ENCODE results near the gene NACA2.
"Not testable (repeated sequence)": the region's sequence is repeated elsewhere in the genome, so short reads cannot be mapped to it uniquely, and the experiment has no call there.

The NACA2 gene

GRCh38 chr17:61591018-61591417, at the start of gene NACA2:
Gene NACA2 (minus strand): TSS chr17:61591219. CDS start chr17:61591180, 39 bp downstream.
- no peak for DNase-seq

- no peak for DNase-seq
These were observed 48.8 kb upstream of the NACA2 start for GRCh38 chr17:61639818-61640217.

- DNase-seq = no peak
These were observed 47.1 kb upstream of the NACA2 start for GRCh38 chr17:61638087-61638486.

GRCh38 chr17:61635913-61636432, 45.0 kb upstream of the NACA2 start:
- peak; percentile 47 for DNase-seq

- no peak for DNase-seq
These were observed 44.0 kb upstream of the NACA2 start for GRCh38 chr17:61634942-61635538.

GRCh38 chr17:61634011-61634539, 43.1 kb upstream of the NACA2 start:
- DNase-seq = no peak

- DNase-seq = no peak
These were observed 41.8 kb upstream of the NACA2 start for GRCh38 chr17:61632826-61633225.

- no peak for DNase-seq
These were observed 40.8 kb upstream of the NACA2 start for GRCh38 chr17:61631800-61632199.

GRCh38 chr17:61628158-61628557, 37.1 kb upstream of the NACA2 start:
- DNase-seq = not testable (repeated sequence)

GRCh38 chr17:61627658-61628057, 36.6 kb upstream of the NACA2 start:
- DNase-seq = no peak

- DNase-seq = no peak
These were observed 36.1 kb upstream of the NACA2 start for GRCh38 chr17:61627125-61627524.

- no peak for DNase-seq
These were observed 34.5 kb upstream of the NACA2 start for GRCh38 chr17:61625564-61625963.

GRCh38 chr17:61624951-61625350, 33.9 kb upstream of the NACA2 start:
- DNase-seq = no peak

- DNase-seq = no peak
These were observed 30.3 kb upstream of the NACA2 start for GRCh38 chr17:61621317-61621716.

GRCh38 chr17:61619953-61620352, 28.9 kb upstream of the NACA2 start:
- no peak for DNase-seq

GRCh38 chr17:61619493-61619892, 28.5 kb upstream of the NACA2 start:
- no peak for DNase-seq

GRCh38 chr17:61618950-61619349, 27.9 kb upstream of the NACA2 start:
- DNase-seq = no peak

GRCh38 chr17:61617330-61617729, 26.3 kb upstream of the NACA2 start:
- no peak for DNase-seq

- DNase-seq = no peak
These were observed 25.8 kb upstream of the NACA2 start for GRCh38 chr17:61616783-61617182.

GRCh38 chr17:61614219-61614618, 23.2 kb upstream of the NACA2 start:
- DNase-seq = no peak

- DNase-seq = no peak
These were observed 20.3 kb upstream of the NACA2 start for GRCh38 chr17:61611323-61611722.

GRCh38 chr17:61605692-61606091, 14.7 kb upstream of the NACA2 start:
- DNase-seq = no peak

- DNase-seq = no peak
These were observed 10.3 kb upstream of the NACA2 start for GRCh38 chr17:61601297-61601696.

GRCh38 chr17:61600621-61601020, 9.6 kb upstream of the NACA2 start:
- DNase-seq = no peak

GRCh38 chr17:61599608-61600007, 8.6 kb upstream of the NACA2 start:
- no peak for DNase-seq

All from activated naive CD4-positive, alpha-beta T cell treated with Interleukin-2 at 50 U/mL for 16 hours (primary cell).